HG02840 (cell line): ENCODE measurements around the gene SLC16A7.

Source experiments
- ATAC-seq: cut with Tn5 transposase; IDR thresholded peaks from one replicate; pipeline ENCODE4 v1.9.1; 2021; ENCODE audit warnings: mild to moderate bottlenecking, moderate library complexity, moderate number of reproducible peaks; ENCODE audit not compliant: unreplicated experiment, low FRiP score

The SLC16A7 gene

GRCh38 chr12:59660921-59661597 is 65.2 kb downstream of the SLC16A7 start:
- no peak for ATAC-seq

GRCh38 chr12:59664495-59664894 is 68.7 kb downstream of the SLC16A7 start:
- no peak for ATAC-seq

DNA sequence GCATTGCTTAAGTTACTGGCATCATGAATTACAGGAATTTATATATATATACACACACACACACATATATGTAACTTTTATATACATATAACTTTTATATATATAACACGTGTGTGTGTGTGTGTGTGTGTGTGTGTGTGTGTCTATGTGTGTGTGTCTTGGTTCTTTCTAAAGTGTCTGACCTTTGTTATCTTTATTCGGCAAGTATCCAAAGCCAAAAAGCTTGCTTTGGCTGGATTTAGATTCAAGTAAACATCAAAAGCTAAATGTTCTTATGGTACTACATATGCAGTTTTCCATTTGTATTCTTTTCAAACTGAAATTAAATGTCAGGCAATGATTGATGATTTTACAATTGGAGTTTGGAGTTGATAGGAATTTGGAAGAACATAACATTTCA is 69.9 kb downstream of the SLC16A7 start:
- no peak for ATAC-seq

DNA sequence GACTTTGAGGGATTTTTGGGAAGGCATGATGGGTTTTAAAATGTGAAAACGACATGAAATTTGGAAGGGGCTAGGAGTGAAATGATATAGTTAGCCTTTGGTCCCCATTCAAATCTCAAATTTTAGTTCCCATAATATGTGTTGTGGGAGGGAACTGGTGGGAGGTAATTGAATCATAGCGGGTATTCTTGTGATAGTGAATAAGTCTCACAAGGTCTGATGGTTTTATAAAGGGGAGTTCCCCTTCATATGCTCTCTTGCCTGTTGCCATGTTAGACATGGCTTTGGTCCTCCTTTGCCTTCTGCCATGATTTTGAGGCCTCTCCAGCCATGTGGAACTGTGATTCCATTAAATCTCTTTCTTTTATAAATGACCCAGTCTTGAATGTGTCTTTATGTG is 72.8 kb downstream of the SLC16A7 start:
- ATAC-seq = no peak

DNA sequence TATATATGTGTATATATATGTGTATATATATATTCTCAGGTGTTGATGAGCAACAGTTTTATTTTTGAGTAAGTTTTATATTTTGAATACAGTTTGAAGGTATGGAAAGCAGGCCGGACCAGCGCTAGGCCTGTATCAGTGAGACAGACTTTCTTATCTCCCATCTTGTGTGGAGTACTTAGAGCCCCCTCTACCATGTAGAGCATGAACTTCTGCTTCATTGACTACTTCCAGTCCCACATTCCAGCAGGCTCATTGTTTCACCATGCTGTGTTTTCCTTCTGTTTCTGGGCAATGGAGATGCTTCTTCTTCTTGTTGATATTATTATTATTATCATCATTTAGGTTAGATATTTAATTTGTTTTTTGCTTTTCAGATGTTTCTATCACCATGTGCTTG is 76.4 kb downstream of the SLC16A7 start:
- no peak for ATAC-seq

DNA sequence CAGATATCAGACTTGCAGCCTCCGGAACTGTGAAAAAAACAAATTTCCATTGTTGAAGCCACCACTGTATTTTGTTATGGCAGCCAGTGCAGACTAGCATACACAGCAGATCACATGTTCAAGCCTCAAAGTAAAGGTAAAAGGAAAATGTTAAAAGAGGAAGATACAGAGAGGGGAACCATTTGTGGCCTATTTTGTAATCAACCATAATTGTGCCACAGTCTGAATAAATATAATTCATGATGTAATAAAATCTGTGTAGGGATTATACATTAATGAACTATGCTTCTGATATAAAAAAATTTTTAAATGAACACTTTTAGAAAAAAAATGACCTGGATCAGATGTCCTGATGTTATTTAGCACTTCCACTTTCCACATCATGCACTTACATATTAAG is 79.6 kb downstream of the SLC16A7 start:
- ATAC-seq = no peak

- ATAC-seq = no peak
These were observed 82.0 kb downstream of the SLC16A7 start for GRCh38 chr12:59677857-59678256.

DNA sequence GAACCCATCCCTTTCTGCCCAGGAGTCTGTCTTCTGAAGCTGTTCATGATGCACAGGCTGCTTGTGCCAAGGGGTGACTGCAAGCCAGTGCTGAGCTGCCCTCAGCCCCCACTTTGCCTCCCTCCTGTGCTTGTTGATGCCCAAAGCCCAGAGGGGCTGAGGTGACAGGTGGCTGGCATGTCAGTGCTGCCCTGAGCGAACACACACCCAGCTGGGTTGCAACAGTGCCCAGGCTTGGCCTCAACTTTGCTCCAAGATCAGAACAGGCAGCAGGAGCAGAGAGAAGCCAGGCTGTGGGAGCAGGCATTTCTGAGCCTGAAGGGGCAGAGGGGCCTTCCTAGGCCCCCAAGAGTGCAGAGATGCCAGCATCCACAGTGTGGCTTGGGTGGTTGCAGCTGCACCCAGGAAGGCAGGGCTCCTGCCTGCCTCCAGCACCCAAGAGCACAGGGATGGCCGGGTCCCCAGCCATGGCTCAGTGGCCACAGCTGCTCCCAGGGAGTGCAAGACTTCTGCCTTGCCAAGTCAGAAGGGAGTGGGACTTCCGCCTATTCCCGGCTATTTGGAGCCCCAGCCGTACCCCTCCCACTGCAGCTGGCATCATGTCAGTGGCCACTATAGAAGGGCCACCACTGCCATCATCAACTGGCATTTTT is 83.1 kb downstream of the SLC16A7 start:
- ATAC-seq = no peak

DNA sequence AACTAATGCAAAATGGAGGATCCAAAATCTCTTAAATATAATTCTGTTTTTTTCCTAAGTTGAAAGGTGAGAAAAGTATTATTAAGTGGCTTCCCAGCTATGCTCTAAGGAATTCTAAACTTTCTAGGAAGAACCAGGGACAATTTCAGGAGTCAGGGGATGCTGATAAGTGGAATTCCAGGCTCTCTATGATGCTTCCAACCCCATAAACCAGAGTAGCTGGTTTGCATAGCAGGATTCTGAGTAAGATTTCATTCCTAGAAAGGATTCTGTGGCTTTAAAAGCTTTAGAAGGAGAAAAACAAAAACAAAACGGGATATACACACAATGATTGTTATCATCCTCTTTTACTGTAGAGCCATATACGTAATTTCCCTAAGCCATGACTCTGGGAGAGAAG is 93.9 kb downstream of the SLC16A7 start:
- no peak for ATAC-seq

DNA sequence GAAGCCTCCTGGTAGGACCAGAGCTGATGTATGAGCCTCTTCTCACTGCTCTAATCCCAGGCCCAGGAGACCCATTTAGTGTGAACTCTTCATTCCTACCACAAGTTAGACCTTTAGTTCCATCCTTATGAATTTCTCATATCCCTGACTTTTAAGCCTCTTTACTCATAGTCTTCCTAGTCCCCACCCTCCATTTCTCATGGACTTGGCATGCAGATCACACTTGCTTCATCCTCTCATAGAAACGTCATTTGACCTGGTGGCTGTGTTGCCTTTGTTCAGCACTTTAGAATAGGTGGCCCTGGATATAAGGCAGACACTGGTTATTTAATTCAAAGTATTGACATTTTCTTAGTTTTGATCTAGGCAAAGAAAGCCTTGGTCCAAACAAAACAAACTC is 99.5 kb downstream of the SLC16A7 start:
- ATAC-seq = no peak

GRCh38 chr12:59698600-59698999 is 102.8 kb downstream of the SLC16A7 start:
- no peak for ATAC-seq

GRCh38 chr12:59699421-59700152 is 103.8 kb downstream of the SLC16A7 start:
- ATAC-seq = no peak

DNA sequence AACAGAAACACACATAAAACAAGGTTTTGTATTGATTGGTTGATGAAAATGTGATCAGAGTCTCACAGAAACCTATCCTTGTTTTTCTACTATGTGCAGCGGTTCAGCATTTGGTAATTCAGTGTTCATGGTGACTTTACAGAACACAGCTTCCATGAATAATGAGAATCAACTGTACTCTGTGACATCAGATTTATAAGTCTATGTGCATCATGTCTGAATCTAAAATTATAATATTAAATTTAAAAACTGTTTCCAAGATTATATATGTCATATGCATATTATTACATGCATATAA is 104.3 kb downstream of the SLC16A7 start:
- ATAC-seq = no peak

DNA sequence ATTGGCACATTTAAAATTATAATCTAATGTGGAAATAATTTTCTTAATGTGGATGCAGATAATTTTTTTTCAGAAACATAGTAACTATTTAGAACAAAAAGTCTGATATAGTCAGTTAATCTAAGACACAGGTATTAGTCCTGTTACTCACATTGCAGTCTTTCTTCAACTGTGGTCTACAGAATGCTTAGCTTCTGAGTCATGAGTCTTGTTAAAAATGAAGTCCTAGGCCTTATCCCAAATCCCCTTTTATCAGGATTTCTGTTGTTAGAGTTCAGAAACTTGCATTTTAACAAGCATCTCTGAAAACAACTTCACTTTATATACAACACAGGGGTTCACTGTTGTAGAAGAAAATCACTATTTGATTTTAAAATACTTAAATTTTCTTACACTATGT is 112.2 kb downstream of the SLC16A7 start:
- ATAC-seq = no peak

GRCh38 chr12:59708484-59708883 is 112.7 kb downstream of the SLC16A7 start:
- ATAC-seq = no peak

GRCh38 chr12:59710004-59710628 is 114.3 kb downstream of the SLC16A7 start:
- no peak for ATAC-seq

DNA sequence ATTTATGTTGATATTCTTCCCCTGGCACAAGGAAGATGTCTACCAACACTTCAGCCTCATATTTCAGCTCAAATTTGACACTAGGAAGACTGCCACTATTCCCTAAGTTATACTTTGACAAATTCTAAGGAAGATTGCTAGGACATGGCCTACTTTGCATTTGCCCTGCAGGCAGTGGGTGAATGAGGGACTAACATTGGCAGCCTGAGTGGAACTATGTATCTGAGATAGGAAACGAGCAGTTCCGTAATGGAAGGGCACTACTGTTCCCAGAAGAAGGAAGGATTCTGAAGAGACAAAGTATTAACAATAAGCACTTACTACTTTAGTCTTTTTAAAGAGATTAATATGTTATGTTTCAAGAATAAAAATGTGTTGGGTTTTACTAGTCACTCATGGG is 115.1 kb downstream of the SLC16A7 start:
- ATAC-seq = no peak

DNA sequence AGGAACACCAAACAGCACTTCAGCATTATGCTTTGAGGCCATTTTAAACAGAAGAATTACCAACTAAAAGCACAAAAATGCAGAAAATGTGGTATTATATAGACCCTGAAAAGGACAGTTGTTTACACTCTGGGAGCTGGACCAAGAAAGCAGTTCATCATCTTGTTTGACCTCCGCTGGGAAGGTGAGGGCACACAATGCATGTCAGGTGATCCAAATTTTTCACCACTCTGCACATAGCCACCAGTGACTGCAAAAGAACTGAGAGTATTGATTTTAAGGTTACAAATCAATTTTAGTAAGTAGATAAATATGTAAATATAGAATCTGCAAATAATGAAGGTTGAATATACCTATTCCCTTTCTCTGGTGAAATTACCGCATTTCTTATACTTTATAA is 119.6 kb downstream of the SLC16A7 start:
- ATAC-seq = no peak

GRCh38 chr12:59716043-59716442 is 120.2 kb downstream of the SLC16A7 start:
- no peak for ATAC-seq

GRCh38 chr12:59717436-59717835 is 121.6 kb downstream of the SLC16A7 start:
- ATAC-seq = no peak

GRCh38 chr12:59719701-59720100 is 123.9 kb downstream of the SLC16A7 start:
- no peak for ATAC-seq
